Activated CD4-positive, alpha-beta T cell treated with anti-CD3 and anti-CD28 coated beads, Interleukin-2, amount 10 ng/mL, durations not matched to agents 24 days and 14 days (primary cell): ENCODE data around the gene PNPLA5. TPM values are rescaled to one million over a fixed set of nuclear protein-coding genes. Genes with fewer than 3 reads are reported as not detected.

Source experiments
- DNase-seq: peaks from one replicate; pipeline ENCODE4 v3.0.0; 2022
- H3K27ac Mint-ChIP-seq: one replicate; pipeline ENCODE4 v1.8.0; 2022; ENCODE audit warnings: mild to moderate bottlenecking, mixed read lengths
- H3K27me3 Mint-ChIP-seq: one replicate; pipeline ENCODE4 v1.8.0; 2022; ENCODE audit warnings: mixed read lengths
- H3K36me3 Mint-ChIP-seq: one replicate; pipeline ENCODE4 v1.8.0; 2022; ENCODE audit warnings: low read depth, mild to moderate bottlenecking, mixed read lengths
- H3K4me1 Mint-ChIP-seq: one replicate; pipeline ENCODE4 v1.8.0; 2021; ENCODE audit warnings: mixed read lengths
- H3K4me3 Mint-ChIP-seq: one replicate; pipeline ENCODE4 v1.8.0; 2022; ENCODE audit warnings: mild to moderate bottlenecking, moderate library complexity, mixed read lengths
- H3K9me3 Mint-ChIP-seq: one replicate; pipeline ENCODE4 v1.8.0; 2021; ENCODE audit warnings: mixed read lengths
- intact Hi-C: fragments of 100-400 bp; cut with micrococcal nuclease; formaldehyde crosslinking; loops from one replicate; pipeline ENCODE4 v1.15.1; 2023
- total RNA-seq: library from RNA; stranded (reverse); gene quantifications from 2 replicates; pipeline ENCODE4 v1.2.3, GENCODE V29; 2022

PNPLA5 gene
- not detected in 2 replicates for total RNA-seq

DNA sequence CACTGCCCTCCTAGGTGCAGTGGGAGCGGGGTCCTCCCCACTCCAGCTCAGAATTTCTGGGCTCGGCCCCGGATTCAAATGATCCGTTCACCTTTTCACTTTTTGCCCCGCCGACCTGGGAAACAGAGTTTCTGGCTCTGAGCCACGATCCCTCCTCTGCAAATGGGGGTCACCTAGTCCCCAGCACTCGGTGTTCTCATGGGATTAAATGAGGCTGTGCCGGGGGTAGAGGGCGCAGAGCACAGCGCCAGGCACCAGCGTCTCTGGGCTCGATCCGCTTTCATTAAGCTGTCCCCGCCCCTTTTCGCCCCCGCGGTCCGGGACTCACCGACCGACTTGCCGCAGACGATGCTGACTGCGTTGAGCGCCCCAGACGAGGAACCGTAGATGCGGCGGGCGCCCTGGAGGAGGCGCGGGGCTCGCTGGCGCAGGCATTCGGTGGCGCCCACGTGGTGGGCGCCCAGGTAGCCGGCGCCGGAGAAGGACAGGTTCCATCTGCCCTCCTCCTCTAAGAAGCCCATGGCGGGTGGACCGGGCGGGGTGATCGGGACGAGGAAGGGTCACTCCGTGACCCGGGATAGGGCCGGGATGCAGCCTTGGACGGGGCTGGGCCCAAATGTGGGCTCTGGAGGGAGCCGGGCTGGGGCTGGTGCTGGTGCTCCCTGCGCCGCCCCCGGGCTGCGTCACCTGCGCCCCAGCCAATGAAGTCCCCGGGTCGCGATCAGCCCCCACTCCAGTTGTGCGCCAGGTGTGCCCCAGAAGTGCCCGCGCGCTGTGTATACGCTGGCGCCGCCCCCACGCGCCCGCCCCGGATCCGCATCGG is at the start of gene PNPLA5:
Gene PNPLA5, minus strand, starts transcription at position 654 of the 823 bp plus-strand sequence. Its CDS starts 133 bp downstream, at position 521.
- Mint-ChIP-seq H3K27ac (no peak within 1 kb of the TSS), H3K4me1 (no peaks in the 10 kb centered on the region), H3K9me3 (no peaks in the 10 kb centered on the region), H3K4me3 (no peak within 1 kb of the TSS), H3K36me3 (no peaks in the 10 kb centered on the region), H3K27me3 (peaks cover 30% of the 10 kb centered on the region)
- peak; percentile 59 for DNase-seq
- intact Hi-C loops, result no loop called here

- Mint-ChIP-seq H3K4me1 (no peaks in the 10 kb centered on the region), H3K36me3 (no peaks in the 10 kb centered on the region), H3K27ac (no peak overlapping the region), H3K4me3 (no peak overlapping the region), H3K9me3 (no peaks in the 10 kb centered on the region), H3K27me3 (peaks cover 3% of the 10 kb centered on the region)
- intact Hi-C loops, result no loop called here
- no peak for DNase-seq
Measured at GRCh38 chr22:43941449-43941848, 49.6 kb upstream of the PNPLA5 start.

DNA sequence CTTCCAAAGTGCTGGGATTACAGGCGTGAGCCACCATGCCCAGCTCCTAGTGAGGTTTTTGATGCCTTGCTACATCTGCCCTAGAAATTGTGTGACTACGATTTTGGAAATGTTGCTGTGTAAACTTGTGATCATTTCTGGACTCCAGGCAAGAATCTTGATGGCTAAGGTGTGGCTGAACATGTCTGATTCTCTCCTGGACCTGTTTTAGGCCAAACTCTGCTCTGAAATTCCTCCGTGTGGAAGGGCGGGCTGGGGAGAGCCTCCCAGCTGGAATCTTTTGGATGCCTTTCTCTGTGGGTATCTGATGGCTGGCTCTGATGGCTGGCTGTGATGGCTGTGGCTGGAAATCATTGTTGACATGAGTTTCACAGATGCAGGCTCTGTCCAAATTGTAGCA is 40.0 kb upstream of the PNPLA5 start:
- H3K27me3 Mint-ChIP-seq, result peaks cover 2% of the 10 kb centered on the region
- H3K4me1 Mint-ChIP-seq, result no peaks in the 10 kb centered on the region
- no peak for DNase-seq
- no peaks in the 10 kb centered on the region for H3K36me3 Mint-ChIP-seq
- intact Hi-C loops, result no loop called here
- H3K4me3 Mint-ChIP-seq, result no peak overlapping the region
- H3K27ac Mint-ChIP-seq, result no peak overlapping the region
- no peaks in the 10 kb centered on the region for H3K9me3 Mint-ChIP-seq

DNA sequence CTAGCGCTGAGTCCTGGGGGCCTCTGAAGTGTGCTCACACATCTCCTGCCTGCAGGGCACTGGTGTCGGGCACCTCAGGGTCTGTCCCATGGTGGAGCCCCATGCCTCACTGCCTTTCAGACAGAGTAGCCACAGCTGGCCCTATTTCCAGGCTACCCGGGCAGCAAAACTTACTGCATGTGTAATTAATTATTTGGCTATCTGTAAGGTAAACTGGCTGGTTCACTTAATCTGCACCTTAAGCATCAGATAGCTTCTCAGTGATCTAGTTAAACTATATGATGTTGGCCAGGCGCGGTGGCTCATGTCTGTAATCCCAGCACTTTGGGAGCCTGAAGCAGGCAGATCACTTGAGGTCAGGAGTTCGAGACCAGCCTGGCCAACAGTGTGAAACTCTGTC is 37.1 kb upstream of the PNPLA5 start:
- Mint-ChIP-seq H3K4me1 (no peaks in the 10 kb centered on the region), H3K27me3 (peaks cover 7% of the 10 kb centered on the region), H3K9me3 (no peaks in the 10 kb centered on the region), H3K4me3 (no peak overlapping the region), H3K27ac (no peak overlapping the region), H3K36me3 (no peaks in the 10 kb centered on the region)
- DNase-seq, result no peak
- intact Hi-C loops, result no loop called here

DNA sequence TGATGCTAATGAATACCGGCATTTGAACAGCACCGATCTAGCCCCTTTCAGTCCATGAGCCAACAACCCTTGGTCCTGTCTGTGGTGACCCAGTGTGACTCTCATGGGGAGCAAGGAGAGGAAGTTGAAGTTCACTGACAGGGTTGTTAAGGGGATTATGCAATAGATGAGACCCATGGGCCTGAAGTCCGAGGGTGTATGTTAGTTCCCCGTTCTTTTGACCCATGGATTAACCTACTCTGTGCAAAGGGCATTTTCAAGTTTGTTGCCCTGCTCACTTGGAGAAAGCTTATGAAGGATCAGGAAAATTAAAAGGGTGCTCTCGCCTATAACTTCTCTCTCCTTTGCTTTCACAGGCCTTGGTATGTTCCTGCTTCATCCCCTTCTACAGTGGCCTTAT is 36.7 kb upstream of the PNPLA5 start:
- no peaks in the 10 kb centered on the region for H3K36me3 Mint-ChIP-seq
- intact Hi-C loops, result no loop called here
- DNase-seq, result no peak
- H3K4me3 Mint-ChIP-seq, result no peak overlapping the region
- no peaks in the 10 kb centered on the region for H3K4me1 Mint-ChIP-seq
- peaks cover 7% of the 10 kb centered on the region for H3K27me3 Mint-ChIP-seq
- H3K9me3 Mint-ChIP-seq, result no peaks in the 10 kb centered on the region
- H3K27ac Mint-ChIP-seq, result no peak overlapping the region

GRCh38 chr22:43926349-43926710 is 34.5 kb upstream of the PNPLA5 start:
- Mint-ChIP-seq H3K9me3 (no peaks in the 10 kb centered on the region), H3K4me3 (no peak overlapping the region), H3K36me3 (no peaks in the 10 kb centered on the region), H3K27me3 (peaks cover 10% of the 10 kb centered on the region), H3K4me1 (peaks cover 3% of the 10 kb centered on the region), H3K27ac (no peak overlapping the region)
- intact Hi-C loops, result no loop called here
- no peak for DNase-seq

- Mint-ChIP-seq H3K36me3 (no peaks in the 10 kb centered on the region), H3K27ac (no peak overlapping the region), H3K4me1 (peaks cover 3% of the 10 kb centered on the region), H3K4me3 (peak overlapping the region; percentile 63), H3K27me3 (peaks cover 12% of the 10 kb centered on the region), H3K9me3 (no peaks in the 10 kb centered on the region)
- DNase-seq, result no peak
- intact Hi-C loops, result no loop called here
Measured at GRCh38 chr22:43925433-43926348, 33.9 kb upstream of the PNPLA5 start.

DNA sequence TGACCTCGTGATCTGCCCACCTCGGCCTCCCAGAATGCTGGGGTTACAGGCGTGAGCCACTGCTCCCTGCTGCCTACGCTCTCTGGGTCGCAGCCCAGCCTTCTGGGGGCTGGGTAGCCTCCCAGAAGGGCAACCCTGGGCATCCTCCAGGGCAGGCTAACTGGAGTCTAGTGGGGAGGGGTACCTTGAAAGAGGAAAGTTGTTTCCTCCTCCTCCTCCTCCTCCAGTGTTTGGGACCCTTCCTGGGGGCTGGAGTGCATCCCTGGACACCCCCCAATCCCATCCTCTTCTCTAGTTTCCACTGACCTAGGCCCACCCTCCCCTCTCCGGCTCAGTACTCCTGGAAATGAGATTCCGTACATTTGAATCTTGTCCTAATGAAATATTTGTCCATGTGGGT is 33.1 kb upstream of the PNPLA5 start:
- Mint-ChIP-seq H3K4me3 (peak overlapping the region; percentile 63), H3K27ac (no peak overlapping the region), H3K27me3 (peaks cover 13% of the 10 kb centered on the region), H3K4me1 (peaks cover 3% of the 10 kb centered on the region), H3K36me3 (no peaks in the 10 kb centered on the region), H3K9me3 (no peaks in the 10 kb centered on the region)
- intact Hi-C loops, result no loop called here
- DNase-seq, result no peak

DNA sequence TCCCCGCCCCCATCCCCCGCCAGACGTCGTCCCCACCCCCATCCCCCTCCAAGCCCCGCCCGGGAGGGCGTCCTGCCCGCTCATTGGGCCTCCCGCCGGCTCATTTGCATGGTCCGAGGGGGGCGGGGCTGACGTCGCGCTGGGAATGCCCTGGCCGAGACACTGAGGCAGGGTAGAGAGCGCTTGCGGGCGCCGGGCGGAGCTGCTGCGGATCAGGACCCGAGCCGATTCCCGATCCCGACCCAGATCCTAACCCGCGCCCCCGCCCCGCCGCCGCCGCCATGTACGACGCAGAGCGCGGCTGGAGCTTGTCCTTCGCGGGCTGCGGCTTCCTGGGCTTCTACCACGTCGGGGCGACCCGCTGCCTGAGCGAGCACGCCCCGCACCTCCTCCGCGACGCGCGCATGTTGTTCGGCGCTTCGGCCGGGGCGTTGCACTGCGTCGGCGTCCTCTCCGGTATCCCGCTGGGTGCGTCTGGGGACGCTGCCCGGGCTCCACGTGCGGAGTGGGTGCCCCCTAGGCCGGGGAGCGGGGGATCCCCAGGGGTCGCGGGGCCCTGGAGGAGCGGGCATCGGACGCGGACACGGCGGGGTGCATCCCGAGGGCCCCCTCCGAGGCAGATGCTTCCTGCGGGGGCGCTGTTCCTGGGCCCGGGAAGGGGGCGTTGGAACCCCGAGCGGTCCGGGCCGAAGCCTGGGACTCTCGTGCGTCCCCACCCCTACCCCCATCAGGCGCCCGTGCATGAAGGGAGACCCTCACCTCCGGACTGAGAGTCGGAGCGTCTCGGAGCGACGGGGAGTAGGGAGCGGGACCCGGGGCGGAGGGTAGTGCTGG is 32.0 kb upstream of the PNPLA5 start, which contains the start of gene PNPLA3:
Gene PNPLA3, plus strand, starts transcription at position 175 of the 834 bp plus-strand sequence. Its CDS starts 107 bp downstream, at position 282.
- Mint-ChIP-seq H3K27ac (peak within 1 kb of the TSS; percentile 73), H3K4me3 (peak within 1 kb of the TSS; percentile 79), H3K9me3 (no peaks in the 10 kb centered on the region), H3K27me3 (peaks cover 15% of the 10 kb centered on the region), H3K36me3 (no peaks in the 10 kb centered on the region), H3K4me1 (peaks cover 3% of the 10 kb centered on the region)
- intact Hi-C loops, result no loop called here
- peak; percentile 95 for DNase-seq

DNA sequence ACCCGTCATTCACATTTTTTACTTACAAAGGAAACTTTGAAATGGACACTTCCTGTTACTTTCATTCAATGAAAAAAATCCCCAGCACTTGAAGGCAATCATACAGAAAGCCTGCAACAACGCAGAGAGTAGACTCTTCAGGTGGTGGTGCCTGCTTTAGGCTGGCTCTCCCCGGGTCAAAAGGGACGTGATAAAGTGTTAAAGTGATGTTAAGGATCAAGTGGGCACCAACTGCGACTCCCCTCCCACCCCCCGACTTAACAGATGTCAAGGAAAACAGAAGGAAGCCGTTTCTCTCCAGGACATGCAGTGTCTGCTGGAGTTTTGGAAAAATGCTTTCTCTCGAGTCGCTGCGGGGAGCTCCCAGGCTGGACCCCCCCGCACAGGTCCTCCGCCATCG is 31.4 kb upstream of the PNPLA5 start:
- Mint-ChIP-seq H3K9me3 (no peaks in the 10 kb centered on the region), H3K4me3 (peak overlapping the region; percentile 79), H3K36me3 (no peaks in the 10 kb centered on the region), H3K27ac (peak overlapping the region; percentile 73), H3K27me3 (peaks cover 15% of the 10 kb centered on the region), H3K4me1 (peaks cover 3% of the 10 kb centered on the region)
- intact Hi-C loops, result no loop called here
- peak; percentile 67 for DNase-seq

- Mint-ChIP-seq H3K27ac (no peak overlapping the region), H3K4me1 (peaks cover 3% of the 10 kb centered on the region), H3K27me3 (peaks cover 18% of the 10 kb centered on the region), H3K9me3 (no peaks in the 10 kb centered on the region), H3K4me3 (no peak overlapping the region), H3K36me3 (no peaks in the 10 kb centered on the region)
- no peak for DNase-seq
- intact Hi-C loops, result no loop called here
Measured at GRCh38 chr22:43922123-43922522, 30.3 kb upstream of the PNPLA5 start.

- Mint-ChIP-seq H3K36me3 (no peaks in the 10 kb centered on the region), H3K4me1 (peaks cover 3% of the 10 kb centered on the region), H3K27ac (no peak overlapping the region), H3K4me3 (no peak overlapping the region), H3K27me3 (peaks cover 19% of the 10 kb centered on the region), H3K9me3 (no peaks in the 10 kb centered on the region)
- intact Hi-C loops, result no loop called here
- no peak for DNase-seq
Measured at GRCh38 chr22:43921370-43921769, 29.6 kb upstream of the PNPLA5 start.

GRCh38 chr22:43919106-43919973 is 27.5 kb upstream of the PNPLA5 start:
- peaks cover 14% of the 10 kb centered on the region for H3K27me3 Mint-ChIP-seq
- DNase-seq, result no peak
- H3K9me3 Mint-ChIP-seq, result no peaks in the 10 kb centered on the region
- no peak overlapping the region for H3K27ac Mint-ChIP-seq
- intact Hi-C loops, result no loop called here
- H3K4me1 Mint-ChIP-seq, result peaks cover 3% of the 10 kb centered on the region
- no peaks in the 10 kb centered on the region for H3K36me3 Mint-ChIP-seq
- H3K4me3 Mint-ChIP-seq, result no peak overlapping the region
